ENCODE data around the gene PIEZO2.

GRCh38 chr18:11025671-11026070 is 123.7 kb downstream of the PIEZO2 start:
- TF ChIP-seq CTCF (IDR thresholded peaks at IDR 0.05) (no peak), POLR2A (IDR thresholded peaks at IDR 0.05) (no peak)

Measured in breast epithelium (tissue), 3 donors.